Neural cell (in vitro differentiated cells): ENCODE data around the gene NEDD4L. TPM values are rescaled to one million over a fixed set of nuclear protein-coding genes. Genes with fewer than 3 reads are reported as not detected.

Source experiments
- H2AFZ ChIP-seq: fragments of 200-600, 300-800 bp; sonication (generic), shearing (Covaris generic); 2 replicates; pipeline ENCODE4 v1.6.0; 2014; ENCODE audit warnings: low read depth, mild to moderate bottlenecking, antibody characterized with exemption, low read length, moderate library complexity
- H3F3A ChIP-seq: fragments of 200-600 bp; shearing (Covaris generic); 2 replicates; pipeline ENCODE4 v1.6.1; 2016; ENCODE audit warnings: mild to moderate bottlenecking, moderate library complexity, mixed read lengths, antibody characterized with exemption, low read length; ENCODE audit not compliant: insufficient read depth, poor library complexity, severe bottlenecking
- H3K27ac ChIP-seq: fragments of 200-600, 300-800 bp; sonication (generic), shearing (Covaris generic); 2 replicates; pipeline ENCODE4 v1.5.1; 2014; ENCODE audit warnings: mild to moderate bottlenecking, low read length, moderate library complexity
- H3K27me3 ChIP-seq: fragments of 300-800, 200-600 bp; sonication (generic), shearing (Covaris generic); 2 replicates; pipeline ENCODE4 v1.6.0; 2014; ENCODE audit warnings: mild to moderate bottlenecking, low read depth, low read length, moderate library complexity; ENCODE audit not compliant: insufficient read depth
- H3K36me3 ChIP-seq: fragments of 300-800, 200-600 bp; sonication (generic), shearing (Covaris generic); 2 replicates; pipeline ENCODE4 v1.5.1; 2014; ENCODE audit warnings: mild to moderate bottlenecking, antibody characterized with exemption, low read length, moderate library complexity; ENCODE audit not compliant: insufficient read depth
- H3K4me2 ChIP-seq: fragments of 300-800, 200-600 bp; sonication (generic), shearing (Covaris generic); 2 replicates; pipeline ENCODE4 v1.6.0; 2014; ENCODE audit warnings: mild to moderate bottlenecking, low read length
- H3K4me3 ChIP-seq: fragments of 300-800, 200-600 bp; sonication (generic), shearing (Covaris generic); 2 replicates; pipeline ENCODE4 v1.5.1; 2014; ENCODE audit warnings: mild to moderate bottlenecking, low read length, moderate library complexity
- H3K79me2 ChIP-seq: fragments of 200-600 bp; shearing (Covaris generic); replicated peaks from 2 replicates; pipeline ENCODE4 v1.6.0; 2014; ENCODE audit warnings: mild to moderate bottlenecking, low read length, moderate library complexity; ENCODE audit not compliant: insufficient read depth
- H3K9ac ChIP-seq: fragments of 300-800, 200-600 bp; sonication (generic), shearing (Covaris generic); 2 replicates; pipeline ENCODE4 v1.6.1; 2016; ENCODE audit warnings: mild to moderate bottlenecking, low read length, mixed read lengths
- H3K9me2 ChIP-seq: fragments of 200-600 bp; shearing (Covaris generic); 2 replicates; pipeline ENCODE4 v1.6.1; 2016; ENCODE audit warnings: mild to moderate bottlenecking, low read length, mixed read lengths; ENCODE audit not compliant: insufficient read depth
- H3K9me3 ChIP-seq: fragments of 200-600, 300-800 bp; sonication (generic), shearing (Covaris generic); 2 replicates; pipeline ENCODE4 v1.6.1; 2016; ENCODE audit warnings: mild to moderate bottlenecking, mixed run types, low read length, moderate library complexity, mixed read lengths
- H4K20me1 ChIP-seq: fragments of 200-600 bp; shearing (Covaris generic); 2 replicates; pipeline ENCODE4 v1.6.1; 2016; ENCODE audit warnings: mild to moderate bottlenecking, mixed run types; ENCODE audit not compliant: insufficient read depth
- EP300 ChIP-seq: fragments of 450-650 bp; conservative IDR thresholded peaks from 2 replicates; pipeline ENCODE4 v1.6.1; 2014; ENCODE audit warnings: antibody characterized with exemption, mild to moderate bottlenecking, moderate library complexity; ENCODE audit not compliant: poor library complexity, severe bottlenecking
- EZH2 ChIP-seq: fragments of 200-600, 300-800 bp; shearing (Covaris generic), sonication (generic); IDR thresholded peaks from 2 replicates; pipeline ENCODE4 v1.6.1; 2014; ENCODE audit warnings: antibody characterized with exemption, low read length, borderline replicate concordance, mild to moderate bottlenecking; ENCODE audit not compliant: insufficient read depth, poor library complexity, severe bottlenecking
- MXI1 ChIP-seq: fragments of 450-650 bp; conservative IDR thresholded peaks from 2 replicates; pipeline ENCODE4 v1.6.1; 2014; ENCODE audit warnings: antibody characterized with exemption, mild to moderate bottlenecking; ENCODE audit not compliant: poor library complexity, severe bottlenecking
- POLR2AphosphoS5 ChIP-seq: IDR thresholded peaks from 2 replicates; pipeline ENCODE4 v1.6.1; 2012
- RAD21 ChIP-seq: fragments of 450-650 bp; conservative IDR thresholded peaks from 2 replicates; pipeline ENCODE4 v1.6.1; 2014; ENCODE audit warnings: antibody characterized with exemption, mild to moderate bottlenecking, moderate library complexity
- REST ChIP-seq: IDR thresholded peaks from 2 replicates; pipeline ENCODE4 v1.6.1; 2012; ENCODE audit warnings: borderline replicate concordance
- SMC3 ChIP-seq: fragments of 450-650 bp; conservative IDR thresholded peaks from 2 replicates; pipeline ENCODE4 v1.6.1; 2014; ENCODE audit warnings: antibody characterized with exemption, mild to moderate bottlenecking, moderate library complexity; ENCODE audit not compliant: poor library complexity
- TAF1 ChIP-seq: IDR thresholded peaks from 2 replicates; pipeline ENCODE4 v1.6.1; 2012; ENCODE audit warnings: low read depth
- polyA plus RNA-seq: library from polyadenylated mRNA; depleted of rRNA; stranded (reverse); fragments of >200 nt; gene quantifications from 2 replicates; pipeline ENCODE4 v1.2.3, GENCODE V29; 2014
- TF ChIP-seq, protein P1 (sequence below): fragments of 450-650 bp; IDR thresholded peaks from 2 replicates; pipeline ENCODE4 v1.5.1; 2014; ENCODE audit warnings: antibody characterized with exemption, mild to moderate bottlenecking, moderate library complexity; ENCODE audit not compliant: poor library complexity, severe bottlenecking

NEDD4L gene
- polyA plus RNA-seq, 1 donor from 2014 or later, result 97.9 TPM

DNA sequence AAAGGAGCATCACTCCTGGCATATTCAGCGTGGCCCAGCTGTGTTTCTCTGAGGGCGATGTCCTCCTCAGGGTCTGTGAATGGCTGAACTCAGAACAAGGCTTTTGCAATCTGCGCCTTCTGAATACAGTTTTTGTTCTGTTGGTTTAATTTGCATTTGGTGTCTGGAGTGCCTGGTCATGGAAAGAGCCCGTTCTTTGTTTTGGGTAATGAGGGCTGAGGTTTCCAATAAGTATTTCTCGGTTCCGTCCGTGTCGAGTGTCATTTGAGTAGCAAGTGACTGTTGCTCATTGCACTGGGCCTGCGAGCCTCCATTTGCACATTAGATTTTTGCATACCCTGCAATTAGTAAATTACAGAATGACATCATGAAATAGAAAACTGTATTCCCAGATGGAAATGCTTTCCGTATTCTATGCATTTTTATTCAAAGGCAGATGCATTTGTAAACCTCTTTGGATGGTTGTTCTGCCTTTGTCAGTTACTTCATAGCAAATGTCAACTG is 57.3 kb downstream of the NEDD4L start:
- peaks cover 85% of the 10 kb centered on the region for H3K79me2 ChIP-seq
- no peak overlapping the region for H2AFZ ChIP-seq
- peaks cover 2% of the 10 kb centered on the region for H4K20me1 ChIP-seq
- no peak overlapping the region for H3K9ac ChIP-seq
- peaks cover 3% of the 10 kb centered on the region for H3F3A ChIP-seq
- no peaks in the 10 kb centered on the region for H3K27me3 ChIP-seq
- no peaks in the 10 kb centered on the region for H3K36me3 ChIP-seq
- TF ChIP-seq EZH2 (no peak), REST (no peak), EP300 (no peak), RAD21 (no peak), MXI1 (no peak), TAF1 (no peak), SMC3 (no peak), POLR2AphosphoS5 (no peak)
- TF ChIP-seq, protein P1, sequence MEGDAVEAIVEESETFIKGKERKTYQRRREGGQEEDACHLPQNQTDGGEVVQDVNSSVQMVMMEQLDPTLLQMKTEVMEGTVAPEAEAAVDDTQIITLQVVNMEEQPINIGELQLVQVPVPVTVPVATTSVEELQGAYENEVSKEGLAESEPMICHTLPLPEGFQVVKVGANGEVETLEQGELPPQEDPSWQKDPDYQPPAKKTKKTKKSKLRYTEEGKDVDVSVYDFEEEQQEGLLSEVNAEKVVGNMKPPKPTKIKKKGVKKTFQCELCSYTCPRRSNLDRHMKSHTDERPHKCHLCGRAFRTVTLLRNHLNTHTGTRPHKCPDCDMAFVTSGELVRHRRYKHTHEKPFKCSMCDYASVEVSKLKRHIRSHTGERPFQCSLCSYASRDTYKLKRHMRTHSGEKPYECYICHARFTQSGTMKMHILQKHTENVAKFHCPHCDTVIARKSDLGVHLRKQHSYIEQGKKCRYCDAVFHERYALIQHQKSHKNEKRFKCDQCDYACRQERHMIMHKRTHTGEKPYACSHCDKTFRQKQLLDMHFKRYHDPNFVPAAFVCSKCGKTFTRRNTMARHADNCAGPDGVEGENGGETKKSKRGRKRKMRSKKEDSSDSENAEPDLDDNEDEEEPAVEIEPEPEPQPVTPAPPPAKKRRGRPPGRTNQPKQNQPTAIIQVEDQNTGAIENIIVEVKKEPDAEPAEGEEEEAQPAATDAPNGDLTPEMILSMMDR, result no peak
- no peak overlapping the region for H3K4me3 ChIP-seq
- H3K27ac ChIP-seq, result no peak overlapping the region
- H3K9me2 ChIP-seq, result no peaks in the 10 kb centered on the region
- H3K4me2 ChIP-seq, result no peak overlapping the region
- H3K9me3 ChIP-seq, result no peaks in the 10 kb centered on the region

DNA sequence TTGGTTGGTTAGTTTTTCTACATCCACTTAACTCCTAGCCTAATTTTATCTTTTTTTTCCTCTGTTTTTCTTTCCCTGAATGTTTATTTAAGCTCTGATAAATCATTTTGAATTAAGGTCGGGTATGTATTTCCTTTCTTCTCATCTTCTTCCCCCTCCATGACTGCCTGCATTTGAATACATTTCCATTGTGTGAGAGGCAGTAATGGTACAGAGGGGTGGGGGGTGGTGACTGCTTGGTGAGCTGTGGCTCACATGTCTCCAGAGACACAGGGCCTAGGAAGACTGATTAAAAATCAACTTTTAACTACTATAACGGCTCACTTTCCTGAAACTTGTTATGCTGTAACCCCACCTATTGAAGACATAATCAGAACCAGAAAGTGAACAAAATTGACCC is 58.0 kb downstream of the NEDD4L start:
- TF ChIP-seq EP300, result no peak
- TF ChIP-seq MXI1, result no peak
- TF ChIP-seq, protein P1, result no peak
- no peak for TF ChIP-seq SMC3
- TF ChIP-seq RAD21, result no peak
- TF ChIP-seq POLR2AphosphoS5, result no peak
- no peak for TF ChIP-seq REST
- no peak for TF ChIP-seq TAF1
- TF ChIP-seq EZH2, result no peak

More for the DNA sequence above, 58.0 kb downstream of the NEDD4L start:
- H3K27me3 ChIP-seq, result no peaks in the 10 kb centered on the region
- no peak overlapping the region for H3K27ac ChIP-seq
- H3K79me2 ChIP-seq, result peaks cover 87% of the 10 kb centered on the region
- H3K9me2 ChIP-seq, result no peaks in the 10 kb centered on the region
- H3K9ac ChIP-seq, result no peak overlapping the region
- peaks cover 7% of the 10 kb centered on the region for H4K20me1 ChIP-seq
- H3K4me3 ChIP-seq, result no peak overlapping the region
- no peak overlapping the region for H2AFZ ChIP-seq
- peaks cover 3% of the 10 kb centered on the region for H3F3A ChIP-seq
- no peak overlapping the region for H3K4me2 ChIP-seq
- no peaks in the 10 kb centered on the region for H3K9me3 ChIP-seq
- no peaks in the 10 kb centered on the region for H3K36me3 ChIP-seq
